ENCODE data around the gene KIZ. TPM values are rescaled to one million over a fixed set of nuclear protein-coding genes. Genes with fewer than 3 reads are reported as not detected.
A peak's percentile ranks its signal among the peaks of the same experiment; 100 is the strongest.

KIZ gene
- total RNA-seq, 2 experiments from 2014 or later = 31.1 to 33.8 TPM

DNA sequence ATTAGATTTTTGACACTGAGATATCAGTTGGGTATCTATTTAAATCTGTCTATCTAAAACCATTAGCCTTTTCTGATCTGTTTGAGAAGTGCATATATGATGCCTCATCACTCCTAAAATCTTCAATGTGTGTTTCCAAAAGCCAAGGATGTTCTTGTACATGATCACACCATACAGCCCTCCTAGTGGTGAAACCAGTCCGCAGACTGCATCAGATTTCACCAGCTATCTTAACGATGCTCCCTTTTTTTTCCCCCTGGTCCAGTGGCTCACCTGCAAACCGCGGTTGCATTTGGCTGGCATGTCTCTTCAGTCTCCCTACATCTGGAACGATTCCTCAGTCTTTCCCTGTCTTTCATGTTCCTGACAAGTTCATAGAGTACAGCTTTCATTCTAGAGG lies 4.0 kb downstream of the KIZ start:
- ChIA-PET POLR2A (no interaction called here), CTCF (no interaction called here)
- ATAC-seq (ENCODE audit: poor library complexity) = no peak
- no peaks in the 10 kb centered on the region for H3K27me3 ChIP-seq (ENCODE audit: control insufficient read depth in 1 of 2, insufficient read depth in 2 of 2, low read length in 2 of 2)
- Mint-ChIP-seq H3K4me3 (peak overlapping the region; percentile 30), H3K36me3 (ENCODE audit: low read depth) (peaks cover 53% of the 10 kb centered on the region), H3K4me1 (ENCODE audit: low read depth) (peaks cover 26% of the 10 kb centered on the region), H3K27me3 (no peaks in the 10 kb centered on the region), H3K27ac (no peak overlapping the region), H3K9me3 (no peaks in the 10 kb centered on the region)
- H3K4me3 ChIP-seq (ENCODE audit: low read length) = no peak overlapping the region
- intact Hi-C loops (cut with DNase I, micrococcal nuclease) = loop anchor here (5.0 to 10.0 kb wide), 2 partner anchors 415 to 1078 kb away; partner anchors contain the start of genes CFAP61 (in 1 of the 2), CRNKL1 (in 1 of the 2) and RALGAPA2 (in 1 of the 2)
- H3K27ac ChIP-seq (ENCODE audit: low read depth in 1 of 2, low read length in 2 of 2) = no peak overlapping the region
- peaks cover 14% of the 10 kb centered on the region for H3K4me1 ChIP-seq (ENCODE audit: insufficient read depth, low read length)
- TF ChIP-seq, protein P1, sequence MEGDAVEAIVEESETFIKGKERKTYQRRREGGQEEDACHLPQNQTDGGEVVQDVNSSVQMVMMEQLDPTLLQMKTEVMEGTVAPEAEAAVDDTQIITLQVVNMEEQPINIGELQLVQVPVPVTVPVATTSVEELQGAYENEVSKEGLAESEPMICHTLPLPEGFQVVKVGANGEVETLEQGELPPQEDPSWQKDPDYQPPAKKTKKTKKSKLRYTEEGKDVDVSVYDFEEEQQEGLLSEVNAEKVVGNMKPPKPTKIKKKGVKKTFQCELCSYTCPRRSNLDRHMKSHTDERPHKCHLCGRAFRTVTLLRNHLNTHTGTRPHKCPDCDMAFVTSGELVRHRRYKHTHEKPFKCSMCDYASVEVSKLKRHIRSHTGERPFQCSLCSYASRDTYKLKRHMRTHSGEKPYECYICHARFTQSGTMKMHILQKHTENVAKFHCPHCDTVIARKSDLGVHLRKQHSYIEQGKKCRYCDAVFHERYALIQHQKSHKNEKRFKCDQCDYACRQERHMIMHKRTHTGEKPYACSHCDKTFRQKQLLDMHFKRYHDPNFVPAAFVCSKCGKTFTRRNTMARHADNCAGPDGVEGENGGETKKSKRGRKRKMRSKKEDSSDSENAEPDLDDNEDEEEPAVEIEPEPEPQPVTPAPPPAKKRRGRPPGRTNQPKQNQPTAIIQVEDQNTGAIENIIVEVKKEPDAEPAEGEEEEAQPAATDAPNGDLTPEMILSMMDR (IDR thresholded peaks at IDR 0.05) = no peak
- no peak for DNase-seq
- H3K9me3 ChIP-seq (ENCODE audit: control insufficient read depth in 1 of 2, insufficient read depth in 1 of 2, low read length in 2 of 2) = no peaks in the 10 kb centered on the region
- peaks cover 18% of the 10 kb centered on the region for H3K36me3 ChIP-seq (ENCODE audit: insufficient read depth, low read length)

- Histone ChIP-seq H3K4me3 (ENCODE audit: low read length) (no peak overlapping the region), H3K9me3 (ENCODE audit: control insufficient read depth in 1 of 2, insufficient read depth in 1 of 2, low read length in 2 of 2) (no peaks in the 10 kb centered on the region), H3K36me3 (ENCODE audit: insufficient read depth, low read length) (peaks cover 32% of the 10 kb centered on the region), H3K27ac (ENCODE audit: low read depth in 1 of 2, low read length in 2 of 2) (no peak overlapping the region), H3K27me3 (ENCODE audit: control insufficient read depth in 1 of 2, insufficient read depth in 2 of 2, low read length in 2 of 2) (no peaks in the 10 kb centered on the region), H3K4me1 (ENCODE audit: insufficient read depth, low read length) (no peaks in the 10 kb centered on the region)
- DNase-seq (no peak), ATAC-seq (ENCODE audit: poor library complexity) (no peak)
- intact Hi-C loops (cut with DNase I, micrococcal nuclease) = no loop called here
- Mint-ChIP-seq H3K36me3 (ENCODE audit: low read depth) (peaks cover 81% of the 10 kb centered on the region), H3K4me1 (ENCODE audit: low read depth) (peaks cover 5% of the 10 kb centered on the region), H3K9me3 (no peaks in the 10 kb centered on the region), H3K4me3 (no peak overlapping the region), H3K27me3 (no peaks in the 10 kb centered on the region), H3K27ac (no peak overlapping the region)
- ChIA-PET POLR2A (no interaction called here), CTCF (no interaction called here)
- TF ChIP-seq, protein P1 (IDR thresholded peaks at IDR 0.05) = no peak
Measured at GRCh38 chr20:21133404-21133803, 7.5 kb downstream of the KIZ start.

DNA sequence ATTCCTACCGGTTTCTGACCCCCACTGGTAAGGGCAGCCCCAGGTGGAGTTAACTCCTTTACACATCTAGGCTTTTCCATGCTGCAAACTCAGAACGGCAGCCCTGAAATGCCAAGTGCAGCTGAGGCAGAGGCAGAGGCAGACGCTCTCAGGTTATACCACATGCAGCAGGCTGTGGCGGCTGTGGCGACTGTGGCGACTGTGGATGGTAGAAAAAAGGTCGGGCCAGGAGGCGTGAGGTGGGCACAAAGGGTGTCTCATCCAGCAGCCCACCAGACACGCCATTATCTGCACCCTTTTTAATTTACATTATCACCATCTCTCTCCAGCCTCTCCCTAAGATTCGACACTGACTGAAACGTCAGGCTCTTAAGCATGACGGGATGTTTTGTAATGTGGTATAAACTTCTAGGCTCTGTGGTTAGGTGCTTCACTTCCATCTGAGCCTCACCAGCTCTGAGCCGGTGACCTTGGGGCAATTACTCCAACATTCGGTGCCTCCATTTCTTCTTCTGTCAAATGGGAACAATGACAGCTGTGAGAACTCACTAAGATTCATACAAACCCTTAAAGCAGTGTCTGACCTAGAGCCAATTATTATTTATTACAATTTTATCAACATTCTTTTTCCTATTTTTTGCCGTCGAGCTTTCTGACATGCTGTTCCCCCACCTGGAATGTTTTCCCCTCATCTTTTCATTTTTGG lies 8.2 kb downstream of the KIZ start:
- H3K4me1 ChIP-seq (ENCODE audit: insufficient read depth, low read length) = no peaks in the 10 kb centered on the region
- no peaks in the 10 kb centered on the region for H3K27me3 ChIP-seq (ENCODE audit: control insufficient read depth in 1 of 2, insufficient read depth in 2 of 2, low read length in 2 of 2)
- no peak overlapping the region for H3K4me3 ChIP-seq (ENCODE audit: low read length)
- Mint-ChIP-seq H3K4me3 (no peak overlapping the region), H3K27ac (no peak overlapping the region), H3K27me3 (no peaks in the 10 kb centered on the region), H3K36me3 (ENCODE audit: low read depth) (peaks cover 88% of the 10 kb centered on the region), H3K4me1 (ENCODE audit: low read depth) (no peaks in the 10 kb centered on the region), H3K9me3 (no peaks in the 10 kb centered on the region)
- CTCF ChIA-PET = no interaction called here
- H3K36me3 ChIP-seq (ENCODE audit: insufficient read depth, low read length) = peaks cover 35% of the 10 kb centered on the region
- intact Hi-C loops (cut with DNase I, micrococcal nuclease) = no loop called here
- H3K9me3 ChIP-seq (ENCODE audit: control insufficient read depth in 1 of 2, insufficient read depth in 1 of 2, low read length in 2 of 2) = no peaks in the 10 kb centered on the region
- TF ChIP-seq, protein P1 (IDR thresholded peaks at IDR 0.05) = no peak
- no peak overlapping the region for H3K27ac ChIP-seq (ENCODE audit: low read depth in 1 of 2, low read length in 2 of 2)
- ATAC-seq (ENCODE audit: poor library complexity) (no peak), DNase-seq (no peak)
- POLR2A ChIA-PET = no interaction called here
